Tibial nerve (tissue), 4 donors: ENCODE measurements around the gene CD226. TPM values are rescaled to one million over a fixed set of nuclear protein-coding genes. Genes with fewer than 3 reads are reported as not detected.

ENCODE experiments used
- DNase-seq, 2 donors: peaks; one replicate each; pipeline ENCODE4 v3.0.0-alpha.2; 2019; ENCODE audit warnings: low spot score in 2 of 2
- H3K27ac ChIP-seq, 4 donors: fragments of 200-600 bp; sonication (generic) in 3 of 4; one replicate each; pipeline ENCODE4 v1.5.1; 2017 to 2019; ENCODE audit warnings: mild to moderate bottlenecking in 1 of 4
- H3K27me3 ChIP-seq, 2 donors: fragments of 200-600 bp; sonication (generic) in 1 of 2; one replicate each; pipeline versions ENCODE4 v1.5.1 to v1.6.0; 2017 to 2019
- H3K36me3 ChIP-seq, 3 donors: fragments of 200-600 bp; sonication (generic); one replicate each; pipeline ENCODE4 v1.5.1; 2018 to 2019
- H3K4me1 ChIP-seq, 4 donors: fragments of 200-600 bp; sonication (generic) in 3 of 4; one replicate each; pipeline ENCODE4 v1.5.1; 2017 to 2019
- H3K4me3 ChIP-seq, 4 donors: fragments of 200-600 bp; sonication (generic) in 3 of 4; one replicate each; pipeline ENCODE4 v1.5.1; 2017 to 2019; ENCODE audit warnings: mild to moderate bottlenecking in 1 of 4, moderate library complexity in 1 of 4
- H3K9me3 ChIP-seq, 4 donors: fragments of 200-600 bp; sonication (generic) in 3 of 4; one replicate each; pipeline ENCODE4 v1.5.1; 2017 to 2019
- EP300 ChIP-seq, 2 donors: sonication (generic); formaldehyde crosslinking; IDR thresholded peaks; one replicate each; pipeline ENCODE4 v1.6.1; 2017; ENCODE audit warnings: antibody characterized with exemption in 2 of 2, mild to moderate bottlenecking in 1 of 2
- POLR2A ChIP-seq, 2 donors: fragments of 450-650 bp; IDR thresholded peaks; one replicate each; pipeline ENCODE4 v1.6.1; 2017; ENCODE audit warnings: antibody characterized with exemption in 2 of 2, mild to moderate bottlenecking in 2 of 2, moderate library complexity in 2 of 2
- WGBS, 2 donors: methylation state at CpG; one replicate each; pipeline ENCODE4 v1.1.5; 2018; 5-methylcytosine and 5-hydroxymethylcytosine counted together
- total RNA-seq, 4 donors: library from RNA; depleted of rRNA; stranded (reverse); fragments of >200 nt; gene quantifications; one replicate each; pipeline ENCODE4 v1.1.0, GENCODE V29; 2016
- TF ChIP-seq, protein P1 (sequence below), 5 experiments: fragments of 200-600 bp in 3 of 5; fragments of 450-650 bp in 2 of 5; sonication (generic) in 3 of 5; IDR thresholded peaks; one replicate each; pipeline ENCODE4 v1.5.1; 2016 to 2019; ENCODE audit warnings: antibody characterized with exemption in 5 of 5, mild to moderate bottlenecking in 3 of 5, moderate library complexity in 2 of 5

CD226 gene
- total RNA-seq, 4 donors from 2014 or later, result 0.39 to 1.1 (median 0.72) TPM

GRCh38 chr18:69956665-69957620 is 9.3 kb upstream of the CD226 start:
- 59 to 71% methylated on average over 20 of the region's 20 CpGs for WGBS, 2 donors
- TF ChIP-seq, protein P1, sequence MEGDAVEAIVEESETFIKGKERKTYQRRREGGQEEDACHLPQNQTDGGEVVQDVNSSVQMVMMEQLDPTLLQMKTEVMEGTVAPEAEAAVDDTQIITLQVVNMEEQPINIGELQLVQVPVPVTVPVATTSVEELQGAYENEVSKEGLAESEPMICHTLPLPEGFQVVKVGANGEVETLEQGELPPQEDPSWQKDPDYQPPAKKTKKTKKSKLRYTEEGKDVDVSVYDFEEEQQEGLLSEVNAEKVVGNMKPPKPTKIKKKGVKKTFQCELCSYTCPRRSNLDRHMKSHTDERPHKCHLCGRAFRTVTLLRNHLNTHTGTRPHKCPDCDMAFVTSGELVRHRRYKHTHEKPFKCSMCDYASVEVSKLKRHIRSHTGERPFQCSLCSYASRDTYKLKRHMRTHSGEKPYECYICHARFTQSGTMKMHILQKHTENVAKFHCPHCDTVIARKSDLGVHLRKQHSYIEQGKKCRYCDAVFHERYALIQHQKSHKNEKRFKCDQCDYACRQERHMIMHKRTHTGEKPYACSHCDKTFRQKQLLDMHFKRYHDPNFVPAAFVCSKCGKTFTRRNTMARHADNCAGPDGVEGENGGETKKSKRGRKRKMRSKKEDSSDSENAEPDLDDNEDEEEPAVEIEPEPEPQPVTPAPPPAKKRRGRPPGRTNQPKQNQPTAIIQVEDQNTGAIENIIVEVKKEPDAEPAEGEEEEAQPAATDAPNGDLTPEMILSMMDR (IDR thresholded peaks at IDR 0.05), result no peak
- TF ChIP-seq POLR2A (IDR thresholded peaks at IDR 0.05) (no peak), EP300 (IDR thresholded peaks at IDR 0.05) (no peak)
- no peak for DNase-seq
- H3K4me1 ChIP-seq, result no peaks in the 10 kb centered on the region
- no peak overlapping the region for H3K4me3 ChIP-seq
- H3K27me3 ChIP-seq, result no peaks in the 10 kb centered on the region
- no peak overlapping the region for H3K27ac ChIP-seq
- H3K36me3 ChIP-seq, result peaks cover 0 to 8% (median 0%) of the 10 kb centered on the region in 3 donors
- H3K9me3 ChIP-seq, result peaks cover 0 to 4% (median 0%) of the 10 kb centered on the region in 4 donors

GRCh38 chr18:69956057-69956456 is 8.4 kb upstream of the CD226 start:
- Histone ChIP-seq H3K4me3 (no peak overlapping the region), H3K27ac (no peak overlapping the region), H3K4me1 (no peaks in the 10 kb centered on the region), H3K9me3 (peaks cover 0 to 4% (median 0%) of the 10 kb centered on the region in 4 donors), H3K36me3 (no peaks in the 10 kb centered on the region), H3K27me3 (no peaks in the 10 kb centered on the region)
- 82 to 91% methylated on average over 5 of the region's 5 CpGs for WGBS, 2 donors
- DNase-seq, result no peak
- TF ChIP-seq POLR2A (IDR thresholded peaks at IDR 0.05), result no peak
- TF ChIP-seq, protein P1 (IDR thresholded peaks at IDR 0.05), result no peak
- no peak for TF ChIP-seq EP300 (IDR thresholded peaks at IDR 0.05)

GRCh38 chr18:69954719-69955480 is 7.2 kb upstream of the CD226 start:
- 56% methylated on average over 5 of the region's 5 CpGs for WGBS, 2 donors
- Histone ChIP-seq H3K4me3 (no peak overlapping the region), H3K36me3 (no peaks in the 10 kb centered on the region), H3K27ac (no peak overlapping the region), H3K9me3 (peaks cover 0 to 4% (median 0%) of the 10 kb centered on the region in 4 donors), H3K27me3 (no peaks in the 10 kb centered on the region), H3K4me1 (no peaks in the 10 kb centered on the region)
- no peak for DNase-seq
- TF ChIP-seq, protein P1 (IDR thresholded peaks at IDR 0.05), result no peak
- no peak for TF ChIP-seq EP300 (IDR thresholded peaks at IDR 0.05)
- no peak for TF ChIP-seq POLR2A (IDR thresholded peaks at IDR 0.05)

DNA sequence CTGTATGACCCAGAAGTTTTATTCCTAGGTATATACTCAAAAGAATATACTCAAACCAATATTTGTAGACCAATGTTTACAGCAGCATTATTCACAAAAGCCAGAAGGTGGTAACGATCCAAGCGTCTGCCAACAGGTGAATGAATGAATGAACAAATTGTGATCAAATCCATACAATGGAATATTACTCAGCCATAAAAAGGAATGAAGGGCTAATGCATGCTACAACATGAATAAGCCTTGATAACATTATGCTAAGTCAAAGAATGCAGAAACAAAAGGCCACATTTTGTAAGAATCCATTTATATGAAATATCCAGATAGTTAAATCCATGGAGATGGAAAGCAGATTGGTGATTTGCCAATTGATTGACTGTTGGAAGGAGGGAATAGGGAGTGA is 5.5 kb upstream of the CD226 start:
- TF ChIP-seq, protein P1 (IDR thresholded peaks at IDR 0.05), result no peak
- TF ChIP-seq EP300 (IDR thresholded peaks at IDR 0.05) (no peak), POLR2A (IDR thresholded peaks at IDR 0.05) (no peak)
- no peak for DNase-seq
- Histone ChIP-seq H3K36me3 (no peaks in the 10 kb centered on the region), H3K4me3 (no peak overlapping the region), H3K27ac (no peak overlapping the region), H3K4me1 (peaks cover 0 to 10% (median 0%) of the 10 kb centered on the region in 4 donors), H3K9me3 (peaks cover 0 to 4% (median 0%) of the 10 kb centered on the region in 4 donors), H3K27me3 (no peaks in the 10 kb centered on the region)
- WGBS, 2 donors, result 95 to 96% methylated on average over 2 of the region's 2 CpGs
